NK-92 treated with Interleukin-12 subunit alpha and Interleukin-12 subunit beta, amount 100 ng/mL, for 24 hours (cell line): ENCODE data around the gene SLAMF7.
"Not testable (repeated sequence)": the region's sequence is repeated elsewhere in the genome, so short reads cannot be mapped to it uniquely, and the experiment has no call there.

Experiments used
- DNase-seq: peaks from one replicate; lab custom pipeline; 2025; lab: John Stamatoyannopoulos, UW

The SLAMF7 gene

DNA sequence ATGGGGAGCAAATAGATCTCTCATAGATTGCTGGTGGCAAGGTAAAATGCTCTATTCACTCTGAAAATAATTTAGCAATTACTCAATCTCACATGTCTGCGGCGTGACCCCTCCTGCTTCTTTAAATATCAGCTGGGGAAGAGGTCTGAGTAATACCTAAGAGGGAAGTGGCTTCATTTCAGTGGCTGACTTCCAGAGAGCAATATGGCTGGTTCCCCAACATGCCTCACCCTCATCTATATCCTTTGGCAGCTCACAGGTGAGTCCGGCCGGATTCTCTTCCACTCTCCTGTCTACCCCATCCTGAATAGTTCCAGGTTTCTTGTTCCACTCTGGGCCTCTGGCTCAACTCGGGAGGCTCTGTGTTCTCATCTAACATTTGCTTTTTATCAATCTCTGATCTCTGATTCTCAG is at the start of gene SLAMF7:
SLAMF7 (plus strand) TSS at position 150 of the 414 bp plus-strand sequence; CDS start at position 205, 55 bp downstream.
- DNase-seq: peak; percentile 46

GRCh38 chr1:160692390-160692789 is 46.7 kb upstream of the SLAMF7 start:
- not testable (repeated sequence) for DNase-seq

GRCh38 chr1:160702100-160702499 is 36.9 kb upstream of the SLAMF7 start:
- no peak for DNase-seq

GRCh38 chr1:160704250-160704649 is 34.8 kb upstream of the SLAMF7 start:
- DNase-seq: no peak

DNA sequence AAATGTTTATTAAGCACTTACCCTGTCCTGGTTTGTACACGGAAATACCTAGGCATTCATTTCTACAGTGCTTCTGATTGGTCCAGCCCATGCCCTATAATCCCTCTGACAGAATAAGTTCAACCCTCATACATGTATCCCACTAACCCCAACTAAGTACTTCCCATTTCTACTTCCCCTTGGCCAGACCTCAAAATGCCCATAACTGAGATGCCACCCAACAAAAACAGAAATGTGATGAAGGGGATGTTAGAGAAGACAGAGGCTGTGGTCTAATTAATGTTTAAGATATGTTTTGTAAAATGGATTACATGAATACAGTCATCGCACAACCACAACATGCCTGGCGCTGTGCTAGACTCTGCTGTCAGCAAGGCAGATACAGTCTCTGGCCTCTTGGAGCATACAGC is 33.8 kb upstream of the SLAMF7 start:
- DNase-seq: not testable (repeated sequence)

DNA sequence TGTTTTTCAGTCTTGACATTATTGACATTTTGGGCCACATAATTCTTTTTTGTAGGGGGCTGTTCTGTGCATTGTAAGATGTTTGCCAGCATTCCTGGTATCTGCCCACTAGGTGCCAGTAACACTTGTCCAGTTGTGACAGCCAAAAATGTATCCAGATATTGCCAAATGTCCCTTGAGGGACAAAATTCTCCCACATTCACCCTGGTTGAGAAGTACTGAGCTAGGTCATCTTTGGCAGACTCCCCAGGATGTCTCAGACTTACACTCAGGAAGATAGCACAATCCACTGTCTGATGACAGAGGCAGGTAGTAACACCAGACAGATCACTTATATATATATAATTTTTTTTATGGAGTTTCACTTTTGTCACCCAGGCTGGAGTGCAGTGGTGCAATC is 33.3 kb upstream of the SLAMF7 start:
- DNase-seq: no peak

DNA sequence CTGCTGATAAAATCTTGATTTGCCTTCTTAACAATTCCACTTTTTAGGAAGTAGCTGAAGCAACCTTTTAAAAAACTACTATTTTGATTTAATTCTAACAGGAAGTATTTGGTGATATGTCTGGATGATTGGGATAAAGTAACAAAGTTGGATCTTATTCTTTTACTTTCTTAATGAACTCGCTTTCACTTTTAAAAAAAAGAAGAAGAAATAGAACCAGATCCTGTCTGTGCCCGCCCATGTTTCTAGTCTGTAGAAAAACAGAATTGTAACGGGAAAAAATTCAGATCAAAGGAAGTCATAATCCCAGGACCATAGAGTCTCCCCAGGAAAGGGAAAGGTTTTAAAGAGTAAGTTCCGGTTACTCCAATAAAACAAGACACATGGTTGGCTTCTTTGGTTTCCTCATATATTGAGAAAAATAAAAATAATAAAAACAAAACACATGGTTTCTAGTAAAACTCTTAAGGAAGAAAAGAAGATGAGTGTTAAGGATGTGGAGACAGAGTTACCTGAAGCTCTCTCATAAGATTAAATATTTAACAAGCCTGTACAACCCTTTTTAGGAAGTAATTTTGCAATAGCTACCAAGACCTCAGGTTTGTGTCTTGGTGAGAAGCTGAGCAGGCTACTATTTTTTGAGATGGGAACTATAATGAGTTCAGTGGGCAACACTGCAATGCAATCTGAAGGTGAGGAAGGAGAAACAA is 32.4 kb upstream of the SLAMF7 start:
- no peak for DNase-seq

GRCh38 chr1:160707236-160708064 is 31.6 kb upstream of the SLAMF7 start:
- peak; percentile 19 for DNase-seq

DNA sequence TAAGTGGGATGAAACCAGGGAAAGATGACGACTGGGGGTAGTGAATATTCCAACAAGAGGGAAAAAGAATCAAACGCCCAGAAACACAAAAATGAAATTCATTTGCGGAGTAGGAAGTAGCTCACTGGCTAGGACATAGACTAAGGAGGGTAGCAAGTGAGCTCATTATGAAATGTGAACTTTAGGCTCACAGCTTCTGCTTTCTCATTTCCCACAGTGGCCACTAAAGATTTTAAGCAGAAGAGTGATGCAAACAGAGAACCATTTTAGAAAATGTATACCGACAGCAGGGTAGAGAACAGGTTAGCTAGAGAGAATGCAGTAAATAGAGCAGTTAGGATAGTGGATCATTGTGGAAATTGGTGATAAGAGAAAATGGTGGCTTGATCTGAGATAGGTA is 30.9 kb upstream of the SLAMF7 start:
- no peak for DNase-seq

DNA sequence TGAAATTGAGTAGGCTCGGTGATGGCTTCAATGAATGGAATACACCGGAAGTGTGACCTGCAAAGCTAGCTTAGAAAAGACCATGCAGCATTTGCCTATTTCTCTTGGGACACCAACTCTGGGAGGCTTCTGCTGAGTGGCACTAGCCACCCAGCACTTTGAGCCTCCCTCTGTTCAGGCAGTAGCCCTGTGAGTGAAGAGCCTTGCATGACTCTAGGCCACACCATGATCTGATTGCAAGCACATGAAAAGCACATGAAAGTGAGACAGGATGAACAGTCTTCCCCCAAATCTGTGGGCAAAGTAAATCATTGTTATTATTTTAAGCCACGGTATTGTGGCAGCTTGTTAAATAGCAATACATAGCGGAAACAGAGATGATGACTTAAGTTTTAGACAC is 30.2 kb upstream of the SLAMF7 start:
- DNase-seq: peak; percentile 38

DNA sequence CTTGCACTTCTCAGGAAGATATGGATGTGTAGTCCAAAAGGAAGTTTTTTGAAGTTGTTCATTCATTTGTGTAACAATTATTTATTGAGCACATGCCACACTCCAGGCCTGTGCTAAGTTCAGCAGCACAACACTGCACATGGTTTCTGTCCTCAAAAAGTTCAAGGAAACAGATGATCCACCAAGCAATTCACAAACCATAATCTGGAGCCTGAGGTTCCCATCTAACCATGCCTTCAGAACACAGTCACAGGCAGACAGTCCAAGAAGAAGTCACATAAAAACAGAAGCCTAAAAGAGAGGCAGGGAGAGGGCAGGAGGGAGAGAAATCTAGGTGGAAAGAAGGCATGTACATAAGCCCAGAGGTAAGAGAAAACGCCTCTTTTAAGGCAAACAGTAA is 29.3 kb upstream of the SLAMF7 start:
- DNase-seq: no peak

GRCh38 chr1:160710517-160711252 is 28.4 kb upstream of the SLAMF7 start:
- no peak for DNase-seq

DNA sequence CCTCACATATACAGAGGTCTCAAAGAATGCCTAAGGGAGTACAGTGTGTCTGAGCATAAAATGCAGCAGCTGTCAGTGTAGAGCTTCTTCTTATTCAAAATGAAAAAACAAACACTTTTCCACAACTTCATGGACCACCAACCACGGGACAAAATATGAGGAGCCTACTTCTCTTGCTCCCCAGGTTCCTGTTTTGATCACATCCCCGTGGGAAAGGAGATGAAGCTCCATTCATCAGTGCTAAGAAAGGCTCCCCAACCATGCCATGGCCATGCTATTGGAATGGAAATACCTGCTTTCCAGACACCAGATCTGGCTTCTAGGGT is 27.8 kb upstream of the SLAMF7 start:
- no peak for DNase-seq

- peak; percentile 22 for DNase-seq
Measured at GRCh38 chr1:160711602-160712311, 27.3 kb upstream of the SLAMF7 start, which contains the start of gene CD48. TSS of gene CD48 (minus strand) at chr1:160711822. CDS start at chr1:160711763, 59 bp downstream.

GRCh38 chr1:160712525-160713080 is 26.4 kb upstream of the SLAMF7 start:
- peak; percentile 44 for DNase-seq

- DNase-seq: no peak
Measured at GRCh38 chr1:160713161-160713560, 25.9 kb upstream of the SLAMF7 start.

DNA sequence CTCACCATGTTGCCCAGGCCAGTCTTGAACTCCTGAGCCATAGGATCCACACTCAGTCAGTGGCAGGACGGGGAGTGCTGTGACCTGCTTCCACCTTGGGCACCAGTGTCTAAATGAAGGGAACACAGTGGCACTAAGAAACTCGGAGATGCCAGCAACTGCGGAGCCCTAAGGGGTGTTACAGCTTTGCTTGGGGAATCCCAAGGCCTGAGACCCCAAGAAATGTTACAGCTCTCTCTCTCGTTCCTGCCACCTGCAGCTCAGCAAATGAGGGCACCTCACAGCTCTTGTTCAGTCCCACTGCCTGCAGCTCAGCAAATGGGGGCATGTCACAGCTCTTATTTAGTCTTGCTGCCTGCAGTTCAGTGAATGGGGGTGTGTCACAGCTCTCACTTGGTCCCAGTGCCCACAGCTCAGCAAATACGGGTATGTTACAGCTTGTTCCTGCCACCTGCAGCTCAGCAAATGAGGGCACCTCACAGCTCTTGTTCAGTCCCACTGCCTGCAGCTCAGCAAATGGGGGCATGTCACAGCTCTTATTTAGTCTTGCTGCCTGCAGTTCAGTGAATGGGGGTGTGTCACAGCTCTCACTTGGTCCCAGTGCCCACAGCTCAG is 24.9 kb upstream of the SLAMF7 start:
- not testable (repeated sequence) for DNase-seq

- DNase-seq: no peak
Measured at GRCh38 chr1:160716013-160716412, 23.0 kb upstream of the SLAMF7 start.

GRCh38 chr1:160717306-160717705 is 21.7 kb upstream of the SLAMF7 start:
- DNase-seq: no peak

DNA sequence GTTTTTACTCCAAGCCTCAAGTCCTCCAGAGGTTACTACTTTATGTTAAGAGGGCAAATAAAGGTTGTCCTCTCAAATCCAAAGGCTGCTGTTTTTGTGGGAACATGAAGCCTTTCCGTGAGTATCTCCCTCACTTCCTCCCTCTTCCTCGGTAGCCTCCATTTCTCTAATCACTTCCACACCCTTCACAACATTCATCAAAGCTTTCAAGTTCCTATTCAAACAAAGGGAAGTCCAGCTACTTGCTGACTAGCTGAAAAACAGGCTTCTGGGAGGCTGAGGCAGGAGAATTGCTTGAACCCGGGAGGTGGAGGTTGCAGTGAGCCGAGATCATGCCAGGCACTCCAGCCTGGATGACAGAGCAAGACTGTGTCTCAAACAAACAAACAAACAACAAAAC is 20.8 kb upstream of the SLAMF7 start:
- DNase-seq: no peak
